ENCODE measurements around the gene RTL1. TPM values are rescaled to one million over a fixed set of nuclear protein-coding genes. Genes with fewer than 3 reads are reported as not detected.

Gene RTL1
- total RNA-seq, 4 donors from 2014 or later = not detected

- DNase-seq (ENCODE audit: extremely low spot score) = peak; percentile 66
- H3K9me3 ChIP-seq = peaks cover 0 to 5% (median 0%) of the 10 kb centered on the region in 4 donors
Observed at GRCh38 chr14:100902295-100903133, 1.0 kb downstream of the RTL1 start.

GRCh38 chr14:100901391-100902183, 1.9 kb downstream of the RTL1 start:
- Histone ChIP-seq H3K4me3 (no peak overlapping the region), H3K4me1 (peaks cover 3 to 39% (median 28%) of the 10 kb centered on the region in 4 donors), H3K9me3 (peaks cover 0 to 5% (median 0%) of the 10 kb centered on the region in 4 donors), H3K27me3 (peaks cover 0 to 81% (median 0%) of the 10 kb centered on the region in 4 donors), H3K27ac (replicated peaks in 1 of 4) (no peak overlapping the region), H3K36me3 (no peaks in the 10 kb centered on the region)
- peak; percentile 53 for DNase-seq (ENCODE audit: extremely low spot score)
- 100% methylated on average over 7 of the region's 12 CpGs for WGBS
- TF ChIP-seq CTCF (IDR thresholded peaks at IDR 0.05) = no peak
- no peak for TF ChIP-seq POLR2AphosphoS5 (IDR thresholded peaks at IDR 0.05)
- no peak for TF ChIP-seq EP300 (IDR thresholded peaks at IDR 0.05)
- no peak for TF ChIP-seq POLR2A (IDR thresholded peaks at IDR 0.05; ENCODE audit: low read depth)
- intact Hi-C loops (cut with DNase I) = no loop called here

More at GRCh38 chr14:100902295-100903133, 1.0 kb downstream of the RTL1 start:
- intact Hi-C loops (cut with DNase I) = no loop called here
- H3K4me3 ChIP-seq = no peak overlapping the region
- TF ChIP-seq CTCF (IDR thresholded peaks at IDR 0.05) = no peak
- no peak for TF ChIP-seq POLR2A (IDR thresholded peaks at IDR 0.05; ENCODE audit: low read depth)
- TF ChIP-seq POLR2AphosphoS5 (IDR thresholded peaks at IDR 0.05) = no peak
- no peak for TF ChIP-seq EP300 (IDR thresholded peaks at IDR 0.05)
- peaks cover 0 to 86% (median 0%) of the 10 kb centered on the region in 4 donors for H3K27me3 ChIP-seq
- 76% methylated on average over 18 of the region's 18 CpGs for WGBS
- peaks cover 3 to 39% (median 28%) of the 10 kb centered on the region in 4 donors for H3K4me1 ChIP-seq
- no peaks in the 10 kb centered on the region for H3K36me3 ChIP-seq
- no peak overlapping the region for H3K27ac ChIP-seq (replicated peaks in 1 of 4)

GRCh38 chr14:100900837-100901390, 2.6 kb downstream of the RTL1 start:
- DNase-seq (ENCODE audit: extremely low spot score) = peak; percentile 79
- Histone ChIP-seq H3K9me3 (peaks cover 0 to 5% (median 0%) of the 10 kb centered on the region in 4 donors), H3K27ac (replicated peaks in 1 of 4) (no peak overlapping the region), H3K4me1 (peaks cover 3 to 39% (median 28%) of the 10 kb centered on the region in 4 donors), H3K36me3 (no peaks in the 10 kb centered on the region), H3K27me3 (peaks cover 0 to 81% (median 0%) of the 10 kb centered on the region in 4 donors), H3K4me3 (no peak overlapping the region)
- TF ChIP-seq CTCF (IDR thresholded peaks at IDR 0.05) (no peak), EP300 (IDR thresholded peaks at IDR 0.05) (no peak), POLR2AphosphoS5 (IDR thresholded peaks at IDR 0.05) (no peak), POLR2A (IDR thresholded peaks at IDR 0.05; ENCODE audit: low read depth) (no peak)
- intact Hi-C loops (cut with DNase I) = no loop called here
- WGBS = 69% methylated on average over 3 of the region's 15 CpGs

- Histone ChIP-seq H3K4me1 (peaks cover 3 to 39% (median 28%) of the 10 kb centered on the region in 4 donors), H3K27ac (replicated peaks in 1 of 4) (no peak overlapping the region), H3K4me3 (no peak overlapping the region), H3K27me3 (peaks cover 0 to 82% (median 0%) of the 10 kb centered on the region in 4 donors), H3K36me3 (no peaks in the 10 kb centered on the region), H3K9me3 (peaks cover 0 to 5% (median 0%) of the 10 kb centered on the region in 4 donors)
- peak; percentile 87 for DNase-seq (ENCODE audit: extremely low spot score)
- intact Hi-C loops (cut with DNase I) = no loop called here
- 30% methylated on average over 19 of the region's 19 CpGs for WGBS
- TF ChIP-seq CTCF (IDR thresholded peaks at IDR 0.05) (no peak), POLR2A (IDR thresholded peaks at IDR 0.05; ENCODE audit: low read depth) (no peak), POLR2AphosphoS5 (IDR thresholded peaks at IDR 0.05) (no peak), EP300 (IDR thresholded peaks at IDR 0.05) (no peak)
Observed at GRCh38 chr14:100899884-100900771, 3.4 kb downstream of the RTL1 start.

All from esophagus muscularis mucosa (tissue), 4 donors.